Heart left ventricle (tissue), 13 donors: ENCODE measurements around the gene IL15.

Experiments used
- POLR2A ChIP-seq, 2 donors: fragments of 450-650 bp; IDR thresholded peaks; one replicate each; pipeline ENCODE4 v1.6.1; 2017; ENCODE audit warnings: antibody characterized with exemption in 2 of 2, mild to moderate bottlenecking in 2 of 2, moderate library complexity in 2 of 2
- TF ChIP-seq, protein P1 (sequence below), 12 donors: fragments of 200-600 bp; sonication (generic) in 4 of 12; IDR thresholded peaks; one replicate each; pipeline versions ENCODE4 v1.5.0 to v1.8.0; 2018 to 2022; ENCODE audit warnings: antibody characterized with exemption in 12 of 12, mild to moderate bottlenecking in 5 of 12
- donor health status: ischemic (EF 13 %, LVEDD 7.1; RV severe dilation, severe dysfunction).
- donor health status: DM: no; HTN: yes; CAD: no.
- donor health status: DM: no; HTN: no; CAD: no.
- donor health status: ischemic (EF 25% LVEDD 6.9; RV normal size, moderate dysfunction).
- donor health status: ischemic (EF 25% LVEDD 5.7; RV mildly dilated, moderate dysfunction).
- donor health status: ischemic (EF 35%, LVEDD 5.7; RV mildly dilated, moderate dysfunction).
- donor health status: nonischemic (EF 11% LVEDD 7.7; RV severe dilation, severe dysfunction).
- donor health status: DM: yes; HTN: yes; CAD: no.
- donor health status: PGD.
- donor health status: ischemic (EF 29% LVEDD 5.4; RV normal size, mild dysfunction).
- donor health status: nonischemic (EF 23%, LVEDD 6.1; RV moderate dilation, normal function).

DNA sequence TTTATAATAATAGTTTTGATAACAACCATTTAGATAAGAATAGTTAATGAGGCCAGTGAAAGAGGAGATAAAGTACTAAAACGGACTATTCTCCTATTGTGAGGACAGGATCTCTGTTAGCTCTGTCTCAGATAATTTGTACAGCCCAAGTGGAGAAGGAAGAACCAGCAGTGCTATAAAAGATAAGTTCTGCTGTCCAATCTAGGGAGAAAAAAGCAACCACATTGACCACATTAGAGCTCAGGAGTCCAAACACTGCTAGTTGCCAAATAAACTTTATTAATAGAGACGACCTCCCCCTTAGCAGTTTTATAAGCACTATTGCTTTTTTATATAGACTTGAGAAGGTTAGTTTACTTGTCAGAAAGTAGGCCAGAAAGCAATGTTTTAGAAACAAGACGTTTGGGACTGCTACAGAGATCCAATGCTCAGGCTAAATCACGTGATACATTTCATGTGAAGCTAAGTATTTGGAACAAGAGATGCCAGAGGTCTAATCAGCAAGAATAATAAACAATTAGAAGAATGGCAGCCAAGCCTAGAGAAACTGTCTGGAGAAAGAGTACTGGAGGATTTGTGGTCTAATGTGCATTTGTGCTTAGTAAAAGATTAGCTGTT, 15.9 kb downstream of the IL15 start:
- TF ChIP-seq, protein P1, sequence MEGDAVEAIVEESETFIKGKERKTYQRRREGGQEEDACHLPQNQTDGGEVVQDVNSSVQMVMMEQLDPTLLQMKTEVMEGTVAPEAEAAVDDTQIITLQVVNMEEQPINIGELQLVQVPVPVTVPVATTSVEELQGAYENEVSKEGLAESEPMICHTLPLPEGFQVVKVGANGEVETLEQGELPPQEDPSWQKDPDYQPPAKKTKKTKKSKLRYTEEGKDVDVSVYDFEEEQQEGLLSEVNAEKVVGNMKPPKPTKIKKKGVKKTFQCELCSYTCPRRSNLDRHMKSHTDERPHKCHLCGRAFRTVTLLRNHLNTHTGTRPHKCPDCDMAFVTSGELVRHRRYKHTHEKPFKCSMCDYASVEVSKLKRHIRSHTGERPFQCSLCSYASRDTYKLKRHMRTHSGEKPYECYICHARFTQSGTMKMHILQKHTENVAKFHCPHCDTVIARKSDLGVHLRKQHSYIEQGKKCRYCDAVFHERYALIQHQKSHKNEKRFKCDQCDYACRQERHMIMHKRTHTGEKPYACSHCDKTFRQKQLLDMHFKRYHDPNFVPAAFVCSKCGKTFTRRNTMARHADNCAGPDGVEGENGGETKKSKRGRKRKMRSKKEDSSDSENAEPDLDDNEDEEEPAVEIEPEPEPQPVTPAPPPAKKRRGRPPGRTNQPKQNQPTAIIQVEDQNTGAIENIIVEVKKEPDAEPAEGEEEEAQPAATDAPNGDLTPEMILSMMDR (IDR thresholded peaks at IDR 0.05), result no peak
- no peak for TF ChIP-seq POLR2A (IDR thresholded peaks at IDR 0.05)
